Hematopoietic multipotent progenitor cell treated with erythropoietin and hydrocortisone succinate and interleukin-3 and kit ligand, for 8 days (in vitro differentiated cells): ENCODE data around the gene USP32.
A peak's percentile ranks its signal among the peaks of the same experiment; 100 is the strongest.
"Not testable (repeated sequence)": the region's sequence is repeated elsewhere in the genome, so short reads cannot be mapped to it uniquely, and the experiment has no call there.

Experiments used
- DNase-seq: peaks from one replicate; pipeline ENCODE4 v3.0.0-alpha.2; 2015

Gene USP32

DNA sequence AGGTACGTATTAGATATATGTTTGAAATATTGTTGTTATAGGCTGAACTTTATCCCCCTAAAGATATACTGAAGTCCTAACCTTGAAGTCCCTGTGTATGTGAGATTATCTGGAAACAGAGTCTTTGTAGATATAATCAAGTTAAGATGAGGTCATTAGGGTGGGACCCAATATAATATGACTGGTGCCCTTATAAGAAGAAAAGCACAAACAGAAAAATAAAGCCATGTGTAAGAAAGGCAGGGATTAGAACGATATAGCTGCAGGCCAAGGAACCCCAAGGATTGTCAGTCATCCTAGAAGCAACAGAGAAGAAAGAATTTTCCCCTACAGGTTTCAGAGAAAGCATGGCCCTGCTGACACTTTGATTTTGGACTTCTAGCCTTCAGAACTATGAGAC, 95.8 kb downstream of the USP32 start:
- DNase-seq, result peak; percentile 13

DNA sequence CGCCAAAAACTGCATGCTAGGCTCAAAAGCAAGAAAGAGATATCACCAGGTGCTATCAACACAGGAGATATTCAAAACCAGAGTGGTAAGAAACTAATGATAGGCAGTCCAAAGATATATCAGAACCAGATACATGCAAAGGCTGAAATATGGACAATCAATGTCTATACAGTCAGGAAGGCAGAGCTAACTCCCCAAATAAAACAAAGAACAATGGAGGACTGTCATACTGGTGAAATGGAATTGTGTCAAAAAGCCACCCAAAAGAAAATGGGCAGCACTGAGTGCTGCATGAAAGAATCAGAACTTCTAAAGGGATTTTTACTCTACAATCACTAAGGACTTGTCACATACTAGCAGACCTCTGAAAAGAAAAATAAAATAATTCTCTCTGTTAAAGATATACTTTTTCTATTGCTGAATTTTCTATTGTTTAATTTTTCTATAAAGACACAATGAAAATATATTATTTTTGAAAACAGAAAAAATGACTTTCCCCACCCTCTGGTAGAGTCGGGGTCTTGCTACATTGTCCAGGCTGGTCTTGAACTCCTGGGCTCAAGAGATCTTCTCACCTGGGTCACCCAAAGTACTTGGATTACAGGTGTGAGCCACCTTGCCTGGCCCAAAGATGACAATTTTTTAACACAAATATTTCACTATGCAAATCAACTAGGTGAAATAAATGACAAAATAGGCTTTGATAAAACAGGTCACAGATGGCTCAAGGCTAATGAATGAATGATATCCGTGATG, 98.2 kb downstream of the USP32 start:
- DNase-seq, result no peak

DNA sequence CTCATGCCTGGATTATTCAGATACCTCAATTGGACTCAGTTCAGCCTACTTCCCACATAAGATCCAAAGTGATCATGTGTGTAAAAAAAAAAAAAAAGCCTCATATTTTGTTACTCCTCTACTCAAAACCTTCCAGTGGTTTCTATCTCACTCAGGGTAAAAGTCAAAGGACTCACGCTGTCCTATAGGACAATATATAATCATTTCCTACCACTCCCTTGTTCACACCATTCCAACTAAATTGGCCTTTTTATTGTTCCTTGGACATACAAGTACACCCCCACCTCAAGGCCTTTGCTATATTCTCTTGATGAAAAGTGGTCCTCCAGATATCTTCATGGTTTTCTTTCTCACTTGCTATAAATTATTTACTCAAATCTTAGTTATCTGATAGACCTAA, 99.2 kb downstream of the USP32 start:
- no peak for DNase-seq

DNA sequence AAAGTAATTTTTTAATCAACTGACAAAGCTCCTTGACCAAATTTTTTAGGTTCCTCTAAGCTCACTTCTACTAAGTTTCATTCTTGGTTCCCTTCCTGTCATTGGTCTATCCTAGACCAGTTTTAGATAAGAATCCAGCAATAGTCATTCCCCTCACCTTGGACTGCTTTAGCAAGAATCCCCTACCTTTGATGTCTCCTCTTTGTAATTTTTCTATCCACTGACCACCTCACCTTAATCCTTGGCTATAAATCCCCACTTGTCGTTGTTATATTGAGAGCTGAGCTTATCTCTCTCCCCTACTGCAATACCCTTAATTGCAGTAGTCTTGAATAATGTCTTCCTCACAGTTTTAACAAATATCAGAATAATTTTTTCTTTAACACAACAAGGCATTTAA, 107.2 kb downstream of the USP32 start:
- no peak for DNase-seq

DNA sequence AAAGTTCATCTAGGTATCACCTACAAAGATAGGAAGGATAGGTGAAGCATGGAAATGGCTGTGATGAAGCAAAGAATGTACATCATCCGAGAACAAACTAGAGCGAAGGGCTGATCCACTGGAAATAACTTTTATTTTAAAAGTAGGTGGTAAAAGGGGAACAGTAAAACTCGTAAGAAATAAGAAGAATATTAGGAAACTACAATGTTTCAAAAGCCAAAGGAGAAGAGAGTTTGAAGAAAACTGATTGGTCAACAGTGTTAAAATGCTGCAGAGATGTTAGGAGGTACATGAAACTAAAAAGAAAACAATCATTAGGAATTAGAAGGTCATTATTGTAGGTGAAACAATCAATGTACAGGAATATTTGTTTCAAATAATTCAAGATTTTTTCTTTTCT, 108.1 kb downstream of the USP32 start:
- no peak for DNase-seq

DNA sequence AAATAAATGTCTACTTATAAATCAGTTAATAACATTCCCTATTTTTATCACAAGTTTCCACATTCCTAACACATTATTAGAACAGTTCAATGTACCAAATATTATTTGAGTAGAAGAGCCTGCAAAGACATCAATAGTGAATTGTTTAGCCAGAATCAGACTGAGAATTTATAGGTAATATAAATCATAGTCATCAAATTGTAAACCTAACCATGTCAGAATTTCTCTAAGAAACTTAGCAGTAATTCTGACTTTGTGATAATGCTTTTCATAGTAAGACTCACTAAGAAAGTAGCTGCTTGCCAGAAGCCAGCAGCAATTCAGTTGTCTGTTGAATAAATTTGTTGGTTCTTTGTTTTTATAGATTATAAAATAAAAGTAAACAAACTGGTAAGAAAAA, 111.3 kb downstream of the USP32 start:
- DNase-seq, result no peak

DNA sequence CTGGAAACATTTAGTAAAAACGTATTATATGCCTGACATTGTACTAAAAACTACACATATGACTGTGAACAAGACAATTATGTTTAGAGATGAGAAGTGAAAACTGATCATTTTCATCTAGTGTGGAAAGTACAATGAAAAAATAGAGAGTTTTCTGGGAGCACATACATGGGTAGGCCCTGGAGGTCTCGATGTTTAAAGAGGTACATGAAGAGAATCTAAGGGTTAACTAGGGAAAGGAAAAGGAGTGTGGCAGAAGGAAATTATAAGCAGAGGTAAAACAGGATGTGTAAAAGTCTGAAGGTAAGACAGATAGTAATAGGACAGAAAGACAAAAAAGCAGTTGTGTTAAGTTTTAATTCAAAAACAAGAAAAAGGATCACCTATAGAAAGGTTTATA, 113.7 kb downstream of the USP32 start:
- no peak for DNase-seq

DNA sequence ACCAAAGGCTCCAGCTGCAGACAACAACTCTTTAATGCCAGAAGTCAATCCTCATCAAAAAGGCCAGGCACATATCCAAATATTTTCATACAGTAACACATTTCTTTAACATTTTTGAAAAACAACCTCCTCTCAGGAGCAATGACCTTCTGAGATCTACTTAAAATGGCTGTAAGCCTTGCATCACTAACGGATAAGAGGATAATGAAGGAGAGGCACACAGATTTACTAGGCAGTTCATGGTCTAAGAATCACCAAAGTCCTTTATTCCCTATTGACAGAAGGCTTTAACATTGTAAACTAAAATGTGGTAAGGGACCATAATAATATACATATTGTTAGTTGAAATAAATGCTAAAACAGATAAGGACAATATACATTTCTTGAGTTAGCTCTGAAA, 114.7 kb downstream of the USP32 start:
- DNase-seq, result no peak

DNA sequence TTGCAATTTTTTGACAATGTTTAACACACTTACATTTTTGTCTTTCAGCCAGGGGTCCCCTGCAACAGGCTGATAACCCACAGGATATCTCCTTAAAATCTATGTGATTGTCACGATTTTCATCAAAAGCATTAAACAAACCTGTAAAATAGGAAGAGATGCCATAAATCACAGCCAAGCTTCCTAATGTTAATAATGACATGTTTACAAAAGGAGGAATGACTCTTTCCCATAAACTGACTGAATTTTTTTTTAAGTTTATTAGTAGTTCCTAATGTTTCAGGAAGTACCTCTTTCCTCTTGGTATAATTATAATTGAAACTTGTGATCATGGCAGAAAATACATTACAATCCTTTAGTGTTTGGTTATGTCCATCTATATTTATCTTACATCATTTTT, 122.5 kb downstream of the USP32 start:
- DNase-seq, result no peak

DNA sequence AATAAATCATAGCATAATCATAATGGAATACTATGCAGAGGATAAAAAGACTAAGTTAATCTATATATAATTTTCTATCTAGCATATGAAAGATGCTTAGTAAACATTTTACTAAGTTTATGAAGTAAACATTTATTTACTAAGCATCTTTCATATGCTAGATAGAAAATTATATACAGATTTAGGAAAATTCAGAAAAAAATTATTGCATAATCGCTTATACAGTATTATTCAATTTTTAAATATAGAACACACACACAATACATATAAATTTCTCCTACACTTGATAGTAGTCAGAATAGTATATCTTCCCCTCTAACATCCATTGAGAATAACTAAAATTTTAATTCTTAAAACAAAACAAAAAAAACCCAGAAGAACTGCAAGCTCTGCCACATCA, 131.4 kb downstream of the USP32 start:
- no peak for DNase-seq

DNA sequence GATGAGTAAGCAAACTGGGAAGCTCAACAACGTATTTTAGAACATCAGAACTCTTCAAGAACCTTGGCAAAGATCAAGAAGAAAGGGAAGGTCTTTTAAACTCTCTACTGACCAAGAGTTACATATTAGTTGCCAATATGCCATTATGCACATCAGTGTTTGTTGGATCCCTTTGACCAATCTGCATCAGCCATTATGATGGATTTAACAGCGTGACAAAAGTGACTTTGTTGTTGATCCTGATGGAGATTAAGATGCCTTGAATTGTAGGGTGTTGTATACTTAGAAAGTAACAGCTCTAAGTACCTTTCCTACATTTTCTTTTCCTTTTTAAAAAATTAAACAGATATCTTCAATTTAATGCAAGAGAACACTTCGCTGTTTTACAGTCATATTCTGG, 133.6 kb downstream of the USP32 start:
- no peak for DNase-seq

DNA sequence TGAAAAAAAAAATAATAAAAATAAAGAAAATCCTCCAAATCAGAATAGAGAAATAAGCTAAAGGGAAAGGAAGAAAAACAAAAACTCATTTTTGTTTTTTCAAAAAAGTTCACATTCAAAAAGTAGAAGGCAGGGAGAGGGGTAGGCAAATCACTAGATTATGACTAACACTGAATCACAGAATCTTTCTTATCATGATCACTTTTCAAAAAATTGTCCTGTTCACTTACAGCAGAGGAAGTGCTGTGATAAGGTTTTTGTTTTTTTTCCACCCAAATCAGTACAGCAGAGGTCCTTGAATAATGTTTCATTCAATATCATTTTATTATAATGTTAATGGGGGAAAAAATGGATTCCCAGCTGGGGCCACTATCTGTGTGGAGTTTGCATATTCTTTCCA, 135.8 kb downstream of the USP32 start:
- no peak for DNase-seq

DNA sequence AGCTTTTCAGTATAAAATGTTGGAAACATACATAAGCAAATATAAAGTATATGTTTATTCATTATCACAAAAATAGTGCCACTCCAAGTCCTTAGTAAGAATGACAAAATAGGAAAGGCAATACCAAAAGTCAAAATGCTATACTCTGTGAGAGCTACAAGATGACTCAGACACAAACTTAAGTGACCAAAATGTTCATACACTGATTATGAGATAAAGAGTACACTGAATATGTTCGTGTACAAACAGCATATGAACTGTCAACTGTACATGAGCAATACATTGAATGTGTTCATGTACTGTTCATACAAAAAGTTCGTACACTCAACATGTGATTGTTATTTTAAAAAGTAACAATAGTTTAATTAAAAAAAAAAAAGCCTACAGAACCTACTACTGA, 138.9 kb downstream of the USP32 start:
- peak; percentile 23 for DNase-seq

DNA sequence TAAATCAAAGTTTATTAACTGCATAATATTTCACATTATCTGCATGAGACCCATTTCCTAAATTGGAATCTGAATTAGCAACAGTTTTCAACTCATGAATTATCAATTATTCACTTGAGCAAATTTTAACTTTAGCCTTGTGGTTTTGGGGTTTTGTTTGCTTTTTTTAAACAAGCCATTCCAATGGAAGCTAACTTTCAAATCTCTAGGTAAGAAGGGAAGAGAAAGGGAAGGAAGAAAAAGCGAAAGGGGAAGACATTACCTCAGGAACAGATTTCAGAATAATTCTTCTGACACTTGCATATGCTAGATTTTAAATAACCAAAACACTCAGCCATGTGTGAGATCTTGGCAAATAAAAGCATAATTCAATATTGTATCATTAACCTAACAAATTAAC, 139.5 kb downstream of the USP32 start:
- DNase-seq, result no peak

DNA sequence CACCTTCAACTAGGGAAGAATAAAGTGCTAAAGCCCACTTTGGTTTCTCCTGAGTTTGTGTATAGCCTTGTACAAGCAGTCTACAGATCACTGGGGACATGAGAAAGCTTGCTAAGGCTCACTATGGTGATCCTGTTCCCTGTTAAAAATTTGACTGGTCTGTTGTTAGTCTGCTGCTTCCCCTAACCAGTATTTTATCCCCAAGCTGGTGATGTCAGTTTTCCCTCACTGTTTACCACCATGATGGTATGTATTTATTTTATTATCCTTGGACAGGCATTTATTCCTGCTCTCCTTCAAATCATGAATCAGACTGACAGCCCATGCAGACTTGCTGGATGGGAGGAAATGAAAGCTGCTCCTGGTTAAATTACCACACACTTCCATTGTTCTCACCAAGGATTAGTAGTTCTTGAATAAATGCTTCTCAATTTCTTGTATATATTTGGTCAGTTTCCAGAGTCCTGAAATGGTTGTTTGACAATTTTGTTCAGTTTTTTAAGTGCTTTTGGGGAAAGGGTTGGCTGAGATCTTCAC, 142.6 kb downstream of the USP32 start:
- no peak for DNase-seq

DNA sequence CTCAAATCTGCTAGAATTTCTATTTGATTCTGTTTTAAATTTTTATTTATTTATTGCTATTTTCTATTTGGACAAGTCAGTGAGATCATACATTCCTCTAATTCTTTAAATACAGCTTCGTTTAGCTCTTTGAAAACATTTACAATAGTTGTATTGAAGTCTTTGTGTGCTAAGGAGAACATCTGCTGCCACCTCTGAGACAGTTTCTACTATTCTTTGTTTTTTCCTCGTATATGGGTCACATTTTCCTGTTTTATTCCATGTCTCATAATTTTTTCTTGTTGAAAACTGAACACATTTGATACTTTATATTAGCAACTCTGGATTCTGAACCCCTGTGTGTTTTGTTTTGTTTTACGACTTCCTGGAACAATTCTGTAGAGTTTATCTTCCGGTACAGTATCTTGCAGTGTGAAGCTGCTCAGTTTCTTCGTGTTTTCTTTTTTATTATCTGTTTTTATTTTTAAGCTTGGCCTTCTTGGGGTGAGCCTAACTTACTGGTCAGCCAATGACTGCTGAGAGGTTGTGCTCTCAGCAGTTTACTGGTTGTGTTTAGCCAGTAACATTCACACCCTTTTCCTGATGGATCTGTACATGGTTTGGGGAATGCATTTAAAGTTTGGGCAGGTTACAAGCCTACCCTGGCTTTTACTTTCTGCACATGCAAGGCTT, 143.2 kb downstream of the USP32 start:
- no peak for DNase-seq

DNA sequence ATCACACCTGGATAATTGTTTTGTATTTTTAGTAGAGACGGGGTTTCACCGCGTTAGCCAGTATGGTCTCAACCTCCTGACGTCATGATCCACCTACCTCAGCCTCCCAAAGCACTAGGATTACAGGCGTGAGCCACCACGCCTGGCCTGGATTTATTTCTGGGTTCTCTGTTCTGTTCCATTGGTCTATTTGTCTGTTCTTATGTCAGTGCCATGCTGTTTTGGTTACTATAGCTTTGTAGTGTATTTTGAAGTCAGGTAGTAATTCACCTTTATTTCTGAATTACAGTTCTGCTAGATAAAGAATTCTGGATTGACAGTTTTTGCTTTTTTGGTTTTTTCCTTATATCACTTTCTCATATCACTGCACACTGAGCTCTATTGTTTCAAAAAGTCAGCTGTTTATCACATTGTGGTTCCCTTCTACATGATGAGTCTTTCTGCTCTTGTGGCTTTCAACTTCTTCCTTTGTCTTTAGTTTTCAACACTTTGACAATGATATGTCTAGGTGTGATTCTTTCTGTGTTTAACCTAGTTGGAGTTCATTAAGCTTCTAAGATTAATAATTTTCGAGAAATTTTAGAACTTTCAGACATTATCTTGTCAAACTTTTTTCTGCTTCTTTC, 144.0 kb downstream of the USP32 start:
- no peak for DNase-seq

DNA sequence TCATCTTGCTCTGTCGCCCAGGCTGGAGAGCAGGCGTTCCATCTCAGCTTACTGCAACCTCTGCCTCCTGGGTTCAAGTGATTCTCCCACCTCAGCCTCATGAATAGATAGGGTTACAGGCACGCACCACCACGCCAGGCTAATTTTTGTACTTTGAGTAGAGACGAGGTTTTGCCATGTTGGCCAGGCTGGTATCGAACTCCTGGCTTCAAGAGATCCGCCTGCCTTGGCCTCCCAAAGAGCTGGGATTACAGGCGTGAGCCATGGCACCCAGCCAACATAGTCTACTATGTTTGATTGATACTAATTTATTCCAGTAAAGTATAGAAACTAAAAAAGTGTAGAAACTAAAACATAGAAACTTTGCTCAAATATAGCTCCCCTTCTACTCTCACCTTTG, 147.3 kb downstream of the USP32 start:
- no peak for DNase-seq

DNA sequence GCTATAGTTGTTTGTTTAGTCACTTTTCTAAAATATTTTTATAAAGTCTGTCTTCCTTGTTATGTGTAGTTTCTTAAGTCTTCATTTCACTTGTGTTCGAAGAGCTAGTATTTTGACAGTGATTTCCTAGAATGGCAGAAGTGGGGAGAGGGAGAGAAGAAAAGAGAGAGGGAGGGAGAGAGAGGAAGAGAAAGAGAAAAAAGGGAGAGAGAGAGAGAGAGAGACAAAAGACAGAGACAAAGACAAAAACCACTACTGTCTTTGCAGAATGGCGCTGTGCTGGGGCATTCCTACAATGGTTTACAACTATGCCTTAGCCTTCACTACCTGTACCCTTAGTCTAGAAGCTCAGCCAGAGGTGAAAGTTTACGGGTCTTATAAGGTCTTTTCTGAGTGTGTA, 151.6 kb downstream of the USP32 start:
- DNase-seq, result no peak

DNA sequence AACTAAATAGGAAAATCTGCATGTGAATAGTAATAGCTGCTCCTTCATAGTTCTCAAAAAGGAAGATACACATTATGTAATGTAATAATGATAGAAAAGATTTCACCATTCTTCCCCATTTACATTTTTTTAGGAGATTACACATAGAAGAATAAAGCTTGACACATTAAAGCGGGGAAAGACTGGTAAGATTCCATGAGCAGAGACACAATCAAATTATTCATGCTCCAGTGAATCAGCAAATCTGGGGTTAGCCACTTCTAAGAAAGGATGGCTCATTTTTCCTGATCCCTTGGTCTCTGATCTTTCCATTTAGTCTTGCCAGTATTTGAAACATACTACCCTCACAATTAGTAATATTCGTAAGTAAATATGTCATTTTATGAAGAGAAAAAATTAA, 160.2 kb downstream of the USP32 start:
- no peak for DNase-seq

DNA sequence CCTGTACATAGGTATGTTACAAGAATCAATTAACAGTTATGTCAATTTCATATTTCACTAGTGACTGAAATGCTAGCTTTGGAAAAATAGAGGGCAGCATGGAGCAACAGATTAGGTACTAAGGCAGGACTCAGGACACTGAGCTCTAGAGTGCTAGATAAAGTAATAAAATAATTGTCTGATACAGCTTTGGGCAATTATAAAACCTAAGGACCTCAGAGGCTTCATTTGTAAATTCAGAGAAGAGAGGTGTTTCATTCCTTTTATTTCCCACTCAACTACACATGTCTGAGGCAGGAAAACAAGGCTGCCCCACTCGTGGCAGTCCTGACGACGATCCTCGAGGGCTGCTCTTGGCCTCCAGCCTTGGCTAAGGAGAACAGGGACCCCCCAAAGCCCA, 160.7 kb downstream of the USP32 start:
- peak; percentile 40 for DNase-seq

DNA sequence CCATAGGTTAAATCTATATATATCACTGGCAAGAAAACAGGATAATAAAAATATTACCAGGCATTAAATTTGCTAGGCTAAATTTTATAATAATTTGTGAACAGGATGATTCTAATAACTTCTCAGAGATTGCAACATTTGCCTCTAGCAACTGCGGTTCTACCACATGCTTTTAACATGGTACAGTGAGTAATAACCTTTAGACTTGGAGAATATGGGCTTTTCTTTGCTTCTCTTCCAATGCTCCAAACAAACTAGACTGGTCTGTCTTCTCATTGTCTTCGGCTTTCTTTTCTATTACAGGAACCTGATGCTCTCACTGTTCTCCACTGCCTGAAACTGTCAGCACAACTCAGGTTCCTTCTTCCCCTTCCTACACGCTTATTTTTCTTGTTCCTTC, 161.6 kb downstream of the USP32 start:
- no peak for DNase-seq

DNA sequence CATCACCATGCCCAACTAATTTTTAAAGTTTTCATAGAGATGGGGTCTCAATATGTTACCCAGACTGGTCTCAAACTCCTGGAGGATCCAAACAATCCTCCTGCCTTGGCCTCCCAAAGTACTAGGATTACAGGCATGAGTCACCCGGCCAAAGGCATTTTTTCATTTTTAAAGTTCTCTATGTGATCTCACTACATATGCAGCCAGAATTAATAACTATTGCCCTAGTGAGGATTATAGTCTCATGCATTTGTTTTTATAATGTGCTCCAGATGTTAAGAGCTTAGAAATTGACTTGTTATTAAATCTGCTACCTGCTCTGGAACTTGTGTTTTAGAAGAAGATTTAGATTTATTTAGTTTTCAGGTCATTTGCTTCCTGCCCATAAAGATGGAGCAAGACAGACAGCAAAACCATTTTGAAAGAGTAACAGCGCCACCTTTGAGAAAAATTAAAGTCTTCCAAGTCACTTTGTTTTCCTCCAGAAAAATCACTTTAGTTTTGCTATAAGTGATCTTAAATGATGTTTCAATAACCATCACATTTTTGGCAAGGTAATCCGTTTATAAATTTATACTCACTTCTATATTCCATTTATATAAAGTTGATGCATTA, 162.6 kb downstream of the USP32 start:
- no peak for DNase-seq

DNA sequence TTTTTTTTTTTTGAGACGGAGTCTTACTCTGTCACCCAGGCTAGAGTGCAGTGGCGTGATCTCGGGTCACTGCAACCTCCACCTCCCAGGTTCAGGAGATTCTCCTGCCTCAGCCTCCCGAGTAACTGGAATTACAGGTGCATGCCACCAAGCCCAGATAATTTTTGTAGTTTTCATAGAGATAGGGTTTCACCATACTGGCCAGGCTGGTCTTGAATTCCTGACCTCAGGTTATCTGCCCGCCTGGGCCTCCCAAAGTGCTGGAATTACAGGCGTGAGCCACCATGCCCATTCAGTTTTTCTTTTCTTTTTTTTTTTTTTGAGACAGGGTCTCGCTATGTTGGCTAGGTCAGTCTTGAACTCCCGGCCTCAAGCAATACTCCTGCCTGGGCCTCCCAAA, 164.7 kb downstream of the USP32 start:
- not testable (repeated sequence) for DNase-seq
